Measurements from ENCODE around the gene UFL1. TPM values are rescaled to one million over a fixed set of nuclear protein-coding genes. Genes with fewer than 3 reads are reported as not detected.

The UFL1 gene
- total and polyA plus RNA-seq, 2 experiments from 2014 or later = 22.0 to 25.2 TPM

- no peaks in the 10 kb centered on the region for H3K9me3 ChIP-seq (ENCODE audit: low read depth)
- 92 to 100% methylated on average over 1 of the region's 1 CpG for WGBS, 2 experiments (ENCODE audit: low coverage in 1 of 2, low lambda C conversion rate in 2 of 2, missing lambda C conversion rate in 2 of 2)
- no peaks in the 10 kb centered on the region for H3K79me2 ChIP-seq (ENCODE audit: insufficient read depth)
- in situ Hi-C loops (cut with MboI) = no loop called here
- no peak overlapping the region for H3K9ac ChIP-seq
- H2AFZ ChIP-seq = no peak overlapping the region
- H3K4me3 ChIP-seq = no peak overlapping the region
- H3K4me2 ChIP-seq (ENCODE audit: unreplicated experiment) = no peak overlapping the region
- H3K27ac ChIP-seq = no peak overlapping the region
- no peak for TF ChIP-seq EZH2phosphoT487 (IDR thresholded peaks at IDR 0.05; ENCODE audit: insufficient read depth, low read depth)
- no peak for TF ChIP-seq EZH2 (IDR thresholded peaks at IDR 0.05; ENCODE audit: insufficient read depth, poor library complexity, severe bottlenecking)
- no peaks in the 10 kb centered on the region for H3K9me2 ChIP-seq (ENCODE audit: insufficient read depth)
- no peaks in the 10 kb centered on the region for H3F3A ChIP-seq (ENCODE audit: insufficient read depth)
- H3K36me3 ChIP-seq (ENCODE audit: low read depth) = peaks cover 63% of the 10 kb centered on the region
- H3K27me3 ChIP-seq (replicated peaks; ENCODE audit: insufficient read depth) = no peaks in the 10 kb centered on the region
- H4K20me1 ChIP-seq (ENCODE audit: insufficient read depth) = no peaks in the 10 kb centered on the region
- DNase-seq = no peak
- no peaks in the 10 kb centered on the region for H3K4me1 ChIP-seq (ENCODE audit: insufficient read depth)
Measured at GRCh38 chr6:96532399-96532798, 10.8 kb downstream of the UFL1 start.

- Histone ChIP-seq H3K4me2 (ENCODE audit: unreplicated experiment) (no peak overlapping the region), H3K27me3 (replicated peaks; ENCODE audit: insufficient read depth) (no peaks in the 10 kb centered on the region), H3K9me3 (ENCODE audit: low read depth) (no peaks in the 10 kb centered on the region), H3F3A (ENCODE audit: insufficient read depth) (no peaks in the 10 kb centered on the region), H3K9ac (no peak overlapping the region), H3K79me2 (ENCODE audit: insufficient read depth) (no peaks in the 10 kb centered on the region), H3K9me2 (ENCODE audit: insufficient read depth) (no peaks in the 10 kb centered on the region), H3K4me3 (no peak overlapping the region), H4K20me1 (ENCODE audit: insufficient read depth) (no peaks in the 10 kb centered on the region), H3K4me1 (ENCODE audit: insufficient read depth) (no peaks in the 10 kb centered on the region), H3K36me3 (ENCODE audit: low read depth) (peaks cover 59% of the 10 kb centered on the region), H3K27ac (no peak overlapping the region), H2AFZ (no peak overlapping the region)
- TF ChIP-seq EZH2 (IDR thresholded peaks at IDR 0.05; ENCODE audit: insufficient read depth, poor library complexity, severe bottlenecking) (no peak), EZH2phosphoT487 (IDR thresholded peaks at IDR 0.05; ENCODE audit: insufficient read depth, low read depth) (no peak)
- no peak for DNase-seq
- in situ Hi-C loops (cut with MboI) = no loop called here
- 94 to 96% methylated on average over 5 of the region's 5 CpGs for WGBS, 2 experiments (ENCODE audit: low coverage in 1 of 2, low lambda C conversion rate in 2 of 2, missing lambda C conversion rate in 2 of 2)
Measured at GRCh38 chr6:96537726-96538125, 16.1 kb downstream of the UFL1 start.

GRCh38 chr6:96542702-96543101 is 21.1 kb downstream of the UFL1 start:
- in situ Hi-C loops (cut with MboI) = no loop called here
- no peaks in the 10 kb centered on the region for H3K4me1 ChIP-seq (ENCODE audit: insufficient read depth)
- no peaks in the 10 kb centered on the region for H3K27me3 ChIP-seq (replicated peaks; ENCODE audit: insufficient read depth)
- DNase-seq = peak; percentile 49
- no peaks in the 10 kb centered on the region for H3F3A ChIP-seq (ENCODE audit: insufficient read depth)
- no peaks in the 10 kb centered on the region for H3K9me3 ChIP-seq (ENCODE audit: low read depth)
- H3K9me2 ChIP-seq (ENCODE audit: insufficient read depth) = no peaks in the 10 kb centered on the region
- H3K4me3 ChIP-seq = no peak overlapping the region
- H2AFZ ChIP-seq = no peak overlapping the region
- no peak overlapping the region for H3K27ac ChIP-seq
- H3K36me3 ChIP-seq (ENCODE audit: low read depth) = peaks cover 73% of the 10 kb centered on the region
- no peak overlapping the region for H3K9ac ChIP-seq
- H3K4me2 ChIP-seq (ENCODE audit: unreplicated experiment) = no peak overlapping the region
- no peaks in the 10 kb centered on the region for H3K79me2 ChIP-seq (ENCODE audit: insufficient read depth)
- H4K20me1 ChIP-seq (ENCODE audit: insufficient read depth) = no peaks in the 10 kb centered on the region
- no peak for TF ChIP-seq EZH2 (IDR thresholded peaks at IDR 0.05; ENCODE audit: insufficient read depth, poor library complexity, severe bottlenecking)
- TF ChIP-seq EZH2phosphoT487 (IDR thresholded peaks at IDR 0.05; ENCODE audit: insufficient read depth, low read depth) = no peak

- no peaks in the 10 kb centered on the region for H3K4me1 ChIP-seq (ENCODE audit: insufficient read depth)
- no peaks in the 10 kb centered on the region for H3K79me2 ChIP-seq (ENCODE audit: insufficient read depth)
- no peak overlapping the region for H3K4me3 ChIP-seq
- no peaks in the 10 kb centered on the region for H3K27me3 ChIP-seq (replicated peaks; ENCODE audit: insufficient read depth)
- no peak overlapping the region for H2AFZ ChIP-seq
- 96 to 97% methylated on average over 3 of the region's 3 CpGs for WGBS, 2 experiments (ENCODE audit: low coverage in 1 of 2, low lambda C conversion rate in 2 of 2, missing lambda C conversion rate in 2 of 2)
- in situ Hi-C loops (cut with MboI) = no loop called here
- peaks cover 52% of the 10 kb centered on the region for H3K36me3 ChIP-seq (ENCODE audit: low read depth)
- no peaks in the 10 kb centered on the region for H3F3A ChIP-seq (ENCODE audit: insufficient read depth)
- no peak for TF ChIP-seq EZH2 (IDR thresholded peaks at IDR 0.05; ENCODE audit: insufficient read depth, poor library complexity, severe bottlenecking)
- TF ChIP-seq EZH2phosphoT487 (IDR thresholded peaks at IDR 0.05; ENCODE audit: insufficient read depth, low read depth) = no peak
- no peak overlapping the region for H3K4me2 ChIP-seq (ENCODE audit: unreplicated experiment)
- no peaks in the 10 kb centered on the region for H3K9me2 ChIP-seq (ENCODE audit: insufficient read depth)
- no peaks in the 10 kb centered on the region for H3K9me3 ChIP-seq (ENCODE audit: low read depth)
- no peak overlapping the region for H3K9ac ChIP-seq
- DNase-seq = no peak
- H4K20me1 ChIP-seq (ENCODE audit: insufficient read depth) = no peaks in the 10 kb centered on the region
- no peak overlapping the region for H3K27ac ChIP-seq
Measured at GRCh38 chr6:96545882-96546281, 24.3 kb downstream of the UFL1 start.

- Histone ChIP-seq H3K27me3 (replicated peaks; ENCODE audit: insufficient read depth) (no peaks in the 10 kb centered on the region), H3K9me3 (ENCODE audit: low read depth) (no peaks in the 10 kb centered on the region), H3K4me1 (ENCODE audit: insufficient read depth) (no peaks in the 10 kb centered on the region), H3K36me3 (ENCODE audit: low read depth) (peaks cover 61% of the 10 kb centered on the region), H3K4me3 (no peak overlapping the region), H3K79me2 (ENCODE audit: insufficient read depth) (no peaks in the 10 kb centered on the region), H3K4me2 (ENCODE audit: unreplicated experiment) (no peak overlapping the region), H2AFZ (no peak overlapping the region), H3K9me2 (ENCODE audit: insufficient read depth) (no peaks in the 10 kb centered on the region), H3K9ac (no peak overlapping the region), H4K20me1 (ENCODE audit: insufficient read depth) (no peaks in the 10 kb centered on the region), H3F3A (ENCODE audit: insufficient read depth) (no peaks in the 10 kb centered on the region), H3K27ac (no peak overlapping the region)
- in situ Hi-C loops (cut with MboI) = no loop called here
- 91 to 92% methylated on average over 4 of the region's 4 CpGs for WGBS, 2 experiments (ENCODE audit: low coverage in 1 of 2, low lambda C conversion rate in 2 of 2, missing lambda C conversion rate in 2 of 2)
- no peak for DNase-seq
- TF ChIP-seq EZH2phosphoT487 (IDR thresholded peaks at IDR 0.05; ENCODE audit: insufficient read depth, low read depth) = no peak
- no peak for TF ChIP-seq EZH2 (IDR thresholded peaks at IDR 0.05; ENCODE audit: insufficient read depth, poor library complexity, severe bottlenecking)
Measured at GRCh38 chr6:96547654-96548053, 26.0 kb downstream of the UFL1 start.

Measured in GM23248 (cell line).